Measurements from ENCODE around the gene COP1. TPM values are rescaled to one million over a fixed set of nuclear protein-coding genes. Genes with fewer than 3 reads are reported as not detected.
A peak's percentile ranks its signal among the peaks of the same experiment; 100 is the strongest.

The COP1 gene
- total RNA-seq, 2 experiments from 2014 or later, result 37.0 to 40.9 TPM

- DNase-seq, result no peak
- H3K27ac Mint-ChIP-seq, result peak overlapping the region; percentile 90
- peak overlapping the region; percentile 40 for H3K4me3 Mint-ChIP-seq
- H3K27me3 Mint-ChIP-seq, result no peaks in the 10 kb centered on the region
- H3K4me1 Mint-ChIP-seq, result peaks cover 42% of the 10 kb centered on the region
- no peaks in the 10 kb centered on the region for H3K9me3 Mint-ChIP-seq
- peaks cover 54% of the 10 kb centered on the region for H3K36me3 Mint-ChIP-seq
Observed at GRCh38 chr1:176178316-176178715, 28.8 kb downstream of the COP1 start.

- no peak overlapping the region for H3K4me3 Mint-ChIP-seq
- peaks cover 41% of the 10 kb centered on the region for H3K4me1 Mint-ChIP-seq
- peak overlapping the region; percentile 90 for H3K27ac Mint-ChIP-seq
- H3K9me3 Mint-ChIP-seq, result no peaks in the 10 kb centered on the region
- H3K27me3 Mint-ChIP-seq, result no peaks in the 10 kb centered on the region
- no peak for DNase-seq
- peaks cover 57% of the 10 kb centered on the region for H3K36me3 Mint-ChIP-seq
Observed at GRCh38 chr1:176177764-176178163, 29.3 kb downstream of the COP1 start.

GRCh38 chr1:176174108-176174507 is 33.0 kb downstream of the COP1 start:
- H3K9me3 Mint-ChIP-seq, result peaks cover 4% of the 10 kb centered on the region
- H3K27me3 Mint-ChIP-seq, result no peaks in the 10 kb centered on the region
- H3K27ac Mint-ChIP-seq, result no peak overlapping the region
- no peak overlapping the region for H3K4me3 Mint-ChIP-seq
- peaks cover 34% of the 10 kb centered on the region for H3K4me1 Mint-ChIP-seq
- DNase-seq, result no peak
- H3K36me3 Mint-ChIP-seq, result peaks cover 60% of the 10 kb centered on the region

GRCh38 chr1:176172215-176172614 is 34.9 kb downstream of the COP1 start:
- Mint-ChIP-seq H3K36me3 (peaks cover 57% of the 10 kb centered on the region), H3K27ac (no peak overlapping the region), H3K27me3 (no peaks in the 10 kb centered on the region), H3K4me3 (no peak overlapping the region), H3K9me3 (peaks cover 4% of the 10 kb centered on the region), H3K4me1 (peaks cover 25% of the 10 kb centered on the region)
- DNase-seq, result no peak

- no peak overlapping the region for H3K4me3 Mint-ChIP-seq
- H3K27me3 Mint-ChIP-seq, result no peaks in the 10 kb centered on the region
- no peak for DNase-seq
- H3K9me3 Mint-ChIP-seq, result peaks cover 4% of the 10 kb centered on the region
- no peak overlapping the region for H3K27ac Mint-ChIP-seq
- H3K4me1 Mint-ChIP-seq, result peaks cover 22% of the 10 kb centered on the region
- peaks cover 57% of the 10 kb centered on the region for H3K36me3 Mint-ChIP-seq
Observed at GRCh38 chr1:176167210-176167609, 39.9 kb downstream of the COP1 start.

GRCh38 chr1:176165573-176165972 is 41.5 kb downstream of the COP1 start:
- Mint-ChIP-seq H3K27me3 (no peaks in the 10 kb centered on the region), H3K36me3 (peaks cover 57% of the 10 kb centered on the region), H3K9me3 (peaks cover 2% of the 10 kb centered on the region), H3K4me3 (no peak overlapping the region), H3K4me1 (peaks cover 29% of the 10 kb centered on the region), H3K27ac (no peak overlapping the region)
- DNase-seq, result no peak

GRCh38 chr1:176164014-176164678 is 42.9 kb downstream of the COP1 start:
- Mint-ChIP-seq H3K4me3 (no peak overlapping the region), H3K27me3 (no peaks in the 10 kb centered on the region), H3K4me1 (peaks cover 40% of the 10 kb centered on the region), H3K9me3 (peaks cover 7% of the 10 kb centered on the region), H3K36me3 (peaks cover 58% of the 10 kb centered on the region), H3K27ac (peak overlapping the region; percentile 58)
- DNase-seq, result peak; percentile 10

GRCh38 chr1:176159993-176160392 is 47.1 kb downstream of the COP1 start:
- H3K4me1 Mint-ChIP-seq, result peaks cover 42% of the 10 kb centered on the region
- peaks cover 78% of the 10 kb centered on the region for H3K36me3 Mint-ChIP-seq
- DNase-seq, result no peak
- H3K27ac Mint-ChIP-seq, result peak overlapping the region; percentile 87
- peaks cover 23% of the 10 kb centered on the region for H3K9me3 Mint-ChIP-seq
- H3K27me3 Mint-ChIP-seq, result no peaks in the 10 kb centered on the region
- peak overlapping the region; percentile 32 for H3K4me3 Mint-ChIP-seq

GRCh38 chr1:176157995-176158394 is 49.1 kb downstream of the COP1 start:
- Mint-ChIP-seq H3K9me3 (peaks cover 26% of the 10 kb centered on the region), H3K4me1 (peaks cover 36% of the 10 kb centered on the region), H3K4me3 (no peak overlapping the region), H3K36me3 (peaks cover 80% of the 10 kb centered on the region), H3K27ac (peak overlapping the region; percentile 66), H3K27me3 (no peaks in the 10 kb centered on the region)
- DNase-seq, result no peak

GRCh38 chr1:176149939-176150807 is 56.9 kb downstream of the COP1 start:
- no peak overlapping the region for H3K27ac Mint-ChIP-seq
- no peak for DNase-seq
- H3K9me3 Mint-ChIP-seq, result peaks cover 8% of the 10 kb centered on the region
- no peak overlapping the region for H3K4me3 Mint-ChIP-seq
- no peaks in the 10 kb centered on the region for H3K27me3 Mint-ChIP-seq
- H3K36me3 Mint-ChIP-seq, result peaks cover 69% of the 10 kb centered on the region
- H3K4me1 Mint-ChIP-seq, result peaks cover 14% of the 10 kb centered on the region

- no peaks in the 10 kb centered on the region for H3K27me3 Mint-ChIP-seq
- no peak overlapping the region for H3K27ac Mint-ChIP-seq
- peaks cover 18% of the 10 kb centered on the region for H3K4me1 Mint-ChIP-seq
- no peak overlapping the region for H3K4me3 Mint-ChIP-seq
- peaks cover 68% of the 10 kb centered on the region for H3K36me3 Mint-ChIP-seq
- peaks cover 11% of the 10 kb centered on the region for H3K9me3 Mint-ChIP-seq
- no peak for DNase-seq
Observed at GRCh38 chr1:176144526-176144925, 62.6 kb downstream of the COP1 start.

- DNase-seq, result no peak
- Mint-ChIP-seq H3K36me3 (peaks cover 70% of the 10 kb centered on the region), H3K27ac (no peak overlapping the region), H3K4me3 (no peak overlapping the region), H3K4me1 (peaks cover 31% of the 10 kb centered on the region), H3K9me3 (peaks cover 12% of the 10 kb centered on the region), H3K27me3 (no peaks in the 10 kb centered on the region)
Observed at GRCh38 chr1:176142973-176143372, 64.1 kb downstream of the COP1 start.

- Mint-ChIP-seq H3K27me3 (no peaks in the 10 kb centered on the region), H3K9me3 (peaks cover 12% of the 10 kb centered on the region), H3K4me1 (peaks cover 38% of the 10 kb centered on the region), H3K4me3 (no peak overlapping the region), H3K36me3 (peaks cover 58% of the 10 kb centered on the region), H3K27ac (no peak overlapping the region)
- DNase-seq, result no peak
Observed at GRCh38 chr1:176141449-176141848, 65.6 kb downstream of the COP1 start.

GRCh38 chr1:176136891-176137290 is 70.2 kb downstream of the COP1 start:
- Mint-ChIP-seq H3K9me3 (peaks cover 4% of the 10 kb centered on the region), H3K4me1 (peaks cover 27% of the 10 kb centered on the region)

GRCh38 chr1:176134666-176135065 is 72.4 kb downstream of the COP1 start:
- DNase-seq, result no peak
- Mint-ChIP-seq H3K9me3 (peaks cover 3% of the 10 kb centered on the region), H3K4me1 (peaks cover 24% of the 10 kb centered on the region), H3K27me3 (no peaks in the 10 kb centered on the region), H3K27ac (no peak overlapping the region), H3K4me3 (no peak overlapping the region), H3K36me3 (peaks cover 31% of the 10 kb centered on the region)

More at GRCh38 chr1:176136891-176137290, 70.2 kb downstream of the COP1 start:
- peaks cover 42% of the 10 kb centered on the region for H3K36me3 Mint-ChIP-seq
- no peak overlapping the region for H3K4me3 Mint-ChIP-seq
- H3K27ac Mint-ChIP-seq, result no peak overlapping the region
- H3K27me3 Mint-ChIP-seq, result no peaks in the 10 kb centered on the region
- no peak for DNase-seq
